Effector CD4-positive, alpha-beta T cell (primary cell): Measurements from ENCODE around the gene CDH1.
"Not testable (repeated sequence)": the region's sequence is repeated elsewhere in the genome, so short reads cannot be mapped to it uniquely, and the experiment has no call there.

ENCODE experiments used
- DNase-seq: peaks from one replicate; pipeline ENCODE4 v3.0.0-alpha.2; 2020
- total RNA-seq: gene quantifications from one replicate; lab custom pipeline; 2026; lab: John Stamatoyannopoulos, UW

CDH1 gene
- total RNA-seq: 1.1 reads per million

DNA sequence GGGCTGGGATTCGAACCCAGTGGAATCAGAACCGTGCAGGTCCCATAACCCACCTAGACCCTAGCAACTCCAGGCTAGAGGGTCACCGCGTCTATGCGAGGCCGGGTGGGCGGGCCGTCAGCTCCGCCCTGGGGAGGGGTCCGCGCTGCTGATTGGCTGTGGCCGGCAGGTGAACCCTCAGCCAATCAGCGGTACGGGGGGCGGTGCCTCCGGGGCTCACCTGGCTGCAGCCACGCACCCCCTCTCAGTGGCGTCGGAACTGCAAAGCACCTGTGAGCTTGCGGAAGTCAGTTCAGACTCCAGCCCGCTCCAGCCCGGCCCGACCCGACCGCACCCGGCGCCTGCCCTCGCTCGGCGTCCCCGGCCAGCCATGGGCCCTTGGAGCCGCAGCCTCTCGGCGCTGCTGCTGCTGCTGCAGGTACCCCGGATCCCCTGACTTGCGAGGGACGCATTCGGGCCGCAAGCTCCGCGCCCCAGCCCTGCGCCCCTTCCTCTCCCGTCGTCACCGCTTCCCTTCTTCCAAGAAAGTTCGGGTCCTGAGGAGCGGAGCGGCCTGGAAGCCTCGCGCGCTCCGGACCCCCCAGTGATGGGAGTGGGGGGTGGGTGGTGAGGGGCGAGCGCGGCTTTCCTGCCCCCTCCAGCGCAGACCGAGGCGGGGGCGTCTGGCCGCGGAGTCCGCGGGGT is at the start of gene CDH1:
Gene CDH1 (plus strand): TSS at position 247 of the 684 bp plus-strand sequence. CDS start 124 bp downstream, at position 371.
- no peak for DNase-seq

DNA sequence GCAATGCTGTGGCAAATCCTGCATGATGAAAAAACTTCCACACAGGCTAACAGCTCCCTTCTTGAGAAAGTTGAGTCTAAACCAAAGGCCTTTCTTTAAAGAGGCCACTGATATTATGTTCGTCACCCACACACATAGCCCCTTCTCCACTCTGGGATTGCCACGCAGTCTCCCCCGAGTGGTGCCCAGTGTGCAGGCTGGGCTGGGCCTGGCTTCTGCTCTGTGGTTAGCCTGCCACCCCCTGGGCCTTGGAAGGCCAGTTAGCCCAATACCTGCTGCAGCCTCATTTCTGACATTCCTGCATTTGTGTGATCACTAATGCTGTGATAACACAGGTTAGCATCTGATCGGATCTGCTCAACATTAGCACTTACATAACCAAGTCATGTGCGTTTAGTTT is 47.2 kb upstream of the CDH1 start:
- no peak for DNase-seq

DNA sequence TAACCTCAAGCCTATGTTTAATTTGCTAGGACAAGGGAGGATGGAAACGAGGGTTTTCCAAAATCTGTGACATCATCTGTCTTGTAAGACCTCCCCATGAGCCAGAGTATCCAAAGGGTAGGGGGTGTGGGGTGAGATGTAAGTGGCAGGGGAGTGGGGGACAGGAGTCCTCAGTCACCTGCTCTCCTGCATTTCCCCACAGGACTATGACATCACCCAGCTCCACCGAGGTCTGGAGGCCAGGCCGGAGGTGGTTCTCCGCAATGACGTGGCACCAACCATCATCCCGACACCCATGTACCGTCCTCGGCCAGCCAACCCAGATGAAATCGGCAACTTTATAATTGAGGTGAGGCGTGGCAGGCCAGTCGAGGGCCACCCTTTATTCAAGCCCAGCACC is 41.5 kb upstream of the CDH1 start:
- no peak for DNase-seq

- no peak for DNase-seq
These were observed 40.6 kb upstream of the CDH1 start for GRCh38 chr16:68696514-68696913.

GRCh38 chr16:68698091-68698490 is 39.0 kb upstream of the CDH1 start:
- DNase-seq: no peak

DNA sequence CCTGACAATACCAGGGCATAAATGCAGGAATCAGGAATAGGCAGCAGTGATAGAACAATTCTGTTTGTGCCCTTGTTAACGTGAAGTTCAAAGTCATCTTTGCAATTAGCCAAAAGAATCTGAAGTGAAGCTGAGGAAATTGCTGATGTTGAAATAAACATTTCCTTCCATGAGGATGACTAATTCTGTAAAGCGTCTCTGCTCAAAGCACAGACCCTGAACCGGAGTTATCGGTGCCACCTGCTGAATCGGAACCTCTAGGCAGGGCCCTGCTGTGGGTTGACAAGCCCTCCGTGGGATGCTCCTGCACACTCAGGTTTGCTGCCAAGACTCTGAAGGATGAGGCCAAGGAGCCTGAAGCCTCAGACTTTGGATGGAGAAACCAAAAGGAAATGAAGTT is 37.0 kb upstream of the CDH1 start:
- no peak for DNase-seq

- no peak for DNase-seq
These were observed 36.3 kb upstream of the CDH1 start for GRCh38 chr16:68700831-68701230.

DNA sequence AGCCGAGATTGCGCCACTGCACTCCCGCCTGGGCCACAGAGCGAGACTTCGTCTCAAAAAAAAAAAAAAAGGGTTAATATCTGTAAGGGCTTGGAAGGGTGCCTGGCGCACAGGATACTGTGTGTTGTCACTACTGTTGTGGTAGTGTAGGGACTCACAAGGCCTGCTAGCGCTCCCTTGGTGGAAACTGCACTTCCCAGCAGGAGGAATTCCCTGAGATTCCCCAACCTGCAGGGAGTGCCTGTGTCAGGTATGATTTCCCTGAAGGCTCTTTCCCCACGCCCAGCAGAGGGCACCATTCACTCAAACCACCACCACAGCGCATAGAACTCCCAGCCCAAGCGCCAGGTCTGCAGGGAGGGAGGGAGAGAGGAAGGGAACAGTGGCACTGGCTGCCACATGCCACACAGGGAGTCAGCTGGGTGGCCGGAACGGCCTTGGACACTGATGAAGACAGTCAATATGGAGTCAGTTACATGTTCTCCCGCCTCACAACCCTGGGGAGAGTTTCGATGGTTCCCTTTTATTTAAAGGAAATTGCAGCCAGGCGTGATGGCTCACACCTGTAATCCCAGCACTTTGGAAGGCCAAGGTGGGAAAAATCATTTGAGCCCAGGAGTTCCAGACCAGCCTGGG is 32.7 kb upstream of the CDH1 start:
- DNase-seq: peak; percentile 9

DNA sequence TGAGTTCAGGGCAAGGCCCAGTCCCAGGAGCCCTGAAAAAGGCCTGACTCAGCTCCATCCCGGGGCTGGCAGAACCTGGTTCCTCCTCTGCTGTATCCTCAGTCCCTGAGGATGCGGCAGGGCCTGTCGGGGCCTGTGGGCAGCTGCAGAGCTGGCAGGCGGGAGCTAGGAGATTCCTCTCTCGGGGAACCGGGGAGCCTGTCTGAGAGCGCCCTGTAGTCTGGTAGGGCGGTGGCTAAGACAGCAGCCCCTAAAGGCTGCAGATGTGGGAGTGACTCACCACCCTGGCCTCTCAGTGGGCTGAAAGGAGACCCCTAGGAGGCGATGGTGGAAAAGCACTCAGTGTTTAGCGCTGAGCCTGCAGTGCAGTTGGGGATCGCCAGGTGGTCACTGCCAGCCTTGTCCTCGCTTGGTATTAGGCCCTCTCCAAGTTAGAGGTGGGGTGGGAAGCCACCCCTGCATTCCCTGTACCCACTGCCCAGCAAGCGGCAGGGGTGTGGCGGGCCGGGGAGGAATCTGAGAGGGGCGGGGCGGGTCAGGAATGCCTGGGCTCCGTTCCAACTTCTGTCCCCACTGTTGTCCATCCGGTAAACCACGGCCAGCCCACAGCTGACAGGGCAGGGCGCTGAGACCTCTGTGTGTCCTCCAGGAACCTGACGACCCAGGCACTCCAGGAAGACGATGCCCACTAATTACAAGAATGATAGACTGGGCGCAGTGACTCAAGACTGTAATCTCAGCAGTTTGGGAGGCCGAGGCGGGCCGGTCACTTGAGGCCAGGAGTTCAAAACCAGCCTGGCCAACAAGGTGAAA is 29.5 kb upstream of the CDH1 start:
- no peak for DNase-seq

- DNase-seq: no peak
These were observed 26.9 kb upstream of the CDH1 start for GRCh38 chr16:68710211-68710610.

- no peak for DNase-seq
These were observed 25.5 kb upstream of the CDH1 start for GRCh38 chr16:68711421-68712139.

- no peak for DNase-seq
These were observed 23.7 kb upstream of the CDH1 start for GRCh38 chr16:68713361-68713760.

DNA sequence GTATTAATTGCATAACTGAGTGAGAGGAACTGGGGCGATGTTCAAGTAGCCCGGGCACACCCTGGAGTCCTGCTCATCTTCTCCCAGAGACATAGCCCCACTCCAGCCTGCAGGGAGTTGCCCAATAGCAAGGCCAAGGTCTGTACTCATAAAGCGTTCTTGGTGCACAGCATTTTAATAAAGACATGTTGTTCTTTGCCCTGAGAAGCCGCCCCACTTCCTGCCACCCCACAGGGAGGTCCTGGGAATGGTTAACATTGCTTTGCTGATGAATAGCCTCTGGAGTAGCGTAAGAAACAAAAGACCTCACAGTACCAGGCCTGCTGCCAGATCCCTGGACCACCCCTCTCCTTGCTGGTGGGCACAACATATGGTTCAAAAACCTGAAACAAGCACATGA is 21.6 kb upstream of the CDH1 start:
- no peak for DNase-seq

GRCh38 chr16:68716516-68716915 is 20.6 kb upstream of the CDH1 start:
- DNase-seq: not testable (repeated sequence)

GRCh38 chr16:68717684-68718083 is 19.4 kb upstream of the CDH1 start:
- no peak for DNase-seq

GRCh38 chr16:68718590-68718989 is 18.5 kb upstream of the CDH1 start:
- no peak for DNase-seq

- DNase-seq: no peak
These were observed 17.1 kb upstream of the CDH1 start for GRCh38 chr16:68719993-68720489.

DNA sequence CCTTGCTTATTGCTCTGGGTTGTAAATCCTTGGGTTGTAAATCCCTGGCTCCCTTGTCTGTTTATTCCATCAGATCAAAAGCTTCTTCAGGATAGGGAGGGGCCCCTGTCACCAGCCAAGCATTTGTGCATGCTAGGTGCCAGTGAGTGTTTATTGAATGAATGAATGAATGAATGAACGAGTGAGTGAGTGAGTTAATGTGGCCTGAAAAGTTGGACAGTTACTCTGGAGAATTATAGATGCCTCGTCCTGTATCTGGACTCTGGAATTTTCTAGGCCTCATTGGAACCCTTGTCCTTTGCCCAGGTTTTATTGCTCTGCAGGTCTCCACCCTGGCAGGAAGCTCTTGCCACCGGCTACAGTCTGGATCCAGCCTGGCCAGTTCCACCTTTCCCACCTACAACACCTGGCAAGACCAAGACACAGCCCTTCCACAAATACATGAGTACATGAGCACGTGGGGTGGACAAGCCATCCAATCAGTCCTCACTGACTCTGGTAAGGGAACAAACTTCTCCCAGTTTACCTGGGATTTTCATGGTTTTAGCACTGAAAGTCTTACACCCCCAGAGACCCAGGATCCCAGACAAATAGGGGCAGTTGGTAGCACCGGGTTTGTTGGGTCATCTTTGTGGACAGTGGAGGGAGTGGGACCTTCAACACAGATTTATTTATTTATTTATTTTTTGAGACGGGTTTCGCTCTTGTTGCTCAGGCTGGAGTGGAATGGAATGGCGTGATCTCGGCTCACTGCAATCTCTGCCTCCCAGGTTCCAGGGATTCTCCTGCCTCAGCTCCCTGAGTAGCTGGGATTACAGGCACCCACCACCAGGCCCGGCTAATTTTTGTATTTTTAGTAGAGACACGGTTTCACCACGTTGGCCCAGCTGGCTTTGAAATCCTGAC is 14.7 kb upstream of the CDH1 start:
- no peak for DNase-seq

- DNase-seq: no peak
These were observed 12.3 kb upstream of the CDH1 start for GRCh38 chr16:68724797-68725196.

GRCh38 chr16:68728523-68728922 is 8.6 kb upstream of the CDH1 start:
- DNase-seq: no peak

DNA sequence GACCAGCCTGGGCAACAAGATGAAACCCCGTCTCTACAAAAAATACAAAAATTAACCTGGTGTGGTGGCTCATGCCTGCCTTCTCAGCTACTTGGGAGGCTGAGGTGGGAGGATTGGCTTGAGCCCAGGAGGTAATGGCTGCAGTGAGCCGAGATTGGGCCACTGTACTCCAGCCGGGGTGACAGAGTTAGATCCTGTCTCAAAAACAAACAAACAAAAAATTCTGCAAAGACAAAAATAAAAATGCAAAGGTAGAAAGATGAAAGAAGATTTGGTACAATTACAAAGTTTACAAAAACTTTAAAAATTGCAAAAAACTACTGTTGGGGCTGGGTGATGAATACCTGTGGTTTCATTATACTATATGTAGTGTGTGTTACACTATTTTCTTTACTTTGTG is 5.5 kb upstream of the CDH1 start:
- no peak for DNase-seq
